ENCODE results near the gene IRF2BP2.

IRF2BP2 gene

GRCh38 chr1:234612352-234613127, 2.6 kb upstream of the IRF2BP2 start (continued):
- TF ChIP-seq MZF1 (tag by site-specific recombination; IDR thresholded peaks at IDR 0.05; ENCODE audit: borderline replicate concordance), result peak; percentile 91
- no peak for TF ChIP-seq ZNF146 (tag by site-specific recombination; IDR thresholded peaks at IDR 0.05)
- peak; percentile 99 for TF ChIP-seq ZNF660 (tag by site-specific recombination; IDR thresholded peaks at IDR 0.05)
- TF ChIP-seq ZNF692 (tag by site-specific recombination; IDR thresholded peaks at IDR 0.05), result peak; percentile 91
- peak; percentile 89; the same call in 1 of the 2 replicates for TF ChIP-seq ZNF394 (tag by site-specific recombination; IDR thresholded peaks at IDR 0.05; ENCODE audit: borderline replicate concordance)
- no peak for TF ChIP-seq ZNF530 (tag by site-specific recombination; IDR thresholded peaks at IDR 0.05; ENCODE audit: low read depth)
- TF ChIP-seq ZXDB (tag by site-specific recombination; IDR thresholded peaks at IDR 0.05), result peak; percentile 96
- TF ChIP-seq ZNF670 (tag by site-specific recombination; IDR thresholded peaks at IDR 0.05; ENCODE audit: low read depth), result no peak
- no peak for TF ChIP-seq RBAK (tag by site-specific recombination; IDR thresholded peaks at IDR 0.05)
- no peak for TF ChIP-seq ZNF529 (tag by site-specific recombination; IDR thresholded peaks at IDR 0.05; ENCODE audit: insufficient replicate concordance)
- TF ChIP-seq ZBTB48 (tag by site-specific recombination; IDR thresholded peaks at IDR 0.05), result peak; percentile 45; the same call in 1 of the 2 replicates
- TF ChIP-seq ZNF404 (tag by site-specific recombination; IDR thresholded peaks at IDR 0.05), result no peak
- peak; percentile 89 for TF ChIP-seq ATF2 (tag by site-specific recombination; IDR thresholded peaks at IDR 0.05; ENCODE audit: low read depth)
- TF ChIP-seq ZNF830 (tag by site-specific recombination; IDR thresholded peaks at IDR 0.05; ENCODE audit: low read depth), result no peak
- TF ChIP-seq ZBTB1 (tag by site-specific recombination; IDR thresholded peaks at IDR 0.05), result peak; percentile 65
- TF ChIP-seq ZNF626 (tag by site-specific recombination; IDR thresholded peaks at IDR 0.05), result no peak
- peak; percentile 76; the same call in 1 of the 2 replicates for TF ChIP-seq ZNF558 (tag by site-specific recombination; IDR thresholded peaks at IDR 0.05)
- TF ChIP-seq ZNF560 (tag by site-specific recombination; IDR thresholded peaks at IDR 0.05; ENCODE audit: borderline replicate concordance), result no peak
- TF ChIP-seq HOXD13 (CRISPR knock-in tag; IDR thresholded peaks at IDR 0.05; ENCODE audit: borderline replicate concordance), result peak; percentile 91
- peak; percentile 94 for TF ChIP-seq ZNF398 (tag by site-specific recombination; IDR thresholded peaks at IDR 0.05)
- peak; percentile 91 for TF ChIP-seq ZBTB20 (tag by site-specific recombination; IDR thresholded peaks at IDR 0.05)
- no peak for TF ChIP-seq ZNF202 (tag by site-specific recombination; IDR thresholded peaks at IDR 0.05; ENCODE audit: borderline replicate concordance)
- TF ChIP-seq ZBTB49 (tag by site-specific recombination; IDR thresholded peaks at IDR 0.05; ENCODE audit: low read depth), result no peak
- no peak for TF ChIP-seq ZSCAN5A (tag by site-specific recombination; IDR thresholded peaks at IDR 0.05)
- TF ChIP-seq ZIC2 (tag by site-specific recombination; IDR thresholded peaks at IDR 0.05), result peak; percentile 81
- TF ChIP-seq ZNF184 (tag by site-specific recombination; IDR thresholded peaks at IDR 0.05), result peak; percentile 70
- no peak for TF ChIP-seq ZNF223 (tag by site-specific recombination; IDR thresholded peaks at IDR 0.05)
- TF ChIP-seq ZNF433 (tag by site-specific recombination; IDR thresholded peaks at IDR 0.05; ENCODE audit: low read depth), result no peak
- TF ChIP-seq ZNF214 (tag by site-specific recombination; IDR thresholded peaks at IDR 0.05; ENCODE audit: borderline replicate concordance), result no peak
- no peak; the same call in 1 of the 2 replicates for TF ChIP-seq KLF16 (tag by site-specific recombination; IDR thresholded peaks at IDR 0.05)
- TF ChIP-seq ZFP37 (tag by site-specific recombination; IDR thresholded peaks at IDR 0.05), result peak; percentile 88
- no peak for TF ChIP-seq ZNF239 (tag by site-specific recombination; IDR thresholded peaks at IDR 0.05)

Measured in HEK293 (cell line).